HFFc6 (cell line): ENCODE measurements around the gene RNPEP. TPM values are rescaled to one million over a fixed set of nuclear protein-coding genes. Genes with fewer than 3 reads are reported as not detected.

Experiments used
- DNase-seq: peaks from one replicate; pipeline ENCODE4 v3.0.0-alpha.2; 2018
- H3K27ac Mint-ChIP-seq: 2 replicates; pipeline ENCODE4 v1.8.0; 2020; ENCODE audit warnings: mild to moderate bottlenecking, mixed read lengths
- H3K27me3 Mint-ChIP-seq: 2 replicates; pipeline ENCODE4 v1.8.0; 2021; ENCODE audit warnings: mild to moderate bottlenecking, moderate library complexity, mixed read lengths; ENCODE audit not compliant: insufficient read depth
- H3K36me3 Mint-ChIP-seq: 2 replicates; pipeline ENCODE4 v1.8.0; 2021; ENCODE audit warnings: low read depth, mixed read lengths
- H3K4me1 Mint-ChIP-seq: 2 replicates; pipeline ENCODE4 v1.8.0; 2020; ENCODE audit warnings: low read depth, mixed read lengths
- H3K4me3 Mint-ChIP-seq: 2 replicates; pipeline ENCODE4 v1.8.0; 2020; ENCODE audit warnings: mild to moderate bottlenecking, moderate library complexity, mixed read lengths
- H3K9me3 Mint-ChIP-seq: 2 replicates; pipeline ENCODE4 v1.8.0; 2020; ENCODE audit warnings: mild to moderate bottlenecking, mixed read lengths
- total RNA-seq, 6 experiments: library from RNA; stranded (reverse); fragmentation: NEBNext Ultra II Directional; extraction: Animal tissue kit (Norgen Biotek cat#: 25700); gene quantifications; 2 replicates in 1 of 6; 3 replicates in 5 of 6; pipeline ENCODE4 v1.2.3, GENCODE V29; 2021
- TF ChIP-seq, protein P1 (sequence below): fragments of 200-600 bp; sonication (generic); IDR thresholded peaks from 2 replicates; pipeline ENCODE4 v1.5.0; 2021; ENCODE audit warnings: antibody characterized with exemption, mild to moderate bottlenecking

Gene RNPEP
- total RNA-seq, 6 experiments from 2014 or later = 66.6 to 82.5 (median 76.4) TPM

- H3K4me3 Mint-ChIP-seq = no peak overlapping the region
- H3K36me3 Mint-ChIP-seq = no peaks in the 10 kb centered on the region
- no peaks in the 10 kb centered on the region for H3K9me3 Mint-ChIP-seq
- DNase-seq = peak; percentile 80
- peaks cover 18% of the 10 kb centered on the region for H3K27me3 Mint-ChIP-seq
- TF ChIP-seq, protein P1, sequence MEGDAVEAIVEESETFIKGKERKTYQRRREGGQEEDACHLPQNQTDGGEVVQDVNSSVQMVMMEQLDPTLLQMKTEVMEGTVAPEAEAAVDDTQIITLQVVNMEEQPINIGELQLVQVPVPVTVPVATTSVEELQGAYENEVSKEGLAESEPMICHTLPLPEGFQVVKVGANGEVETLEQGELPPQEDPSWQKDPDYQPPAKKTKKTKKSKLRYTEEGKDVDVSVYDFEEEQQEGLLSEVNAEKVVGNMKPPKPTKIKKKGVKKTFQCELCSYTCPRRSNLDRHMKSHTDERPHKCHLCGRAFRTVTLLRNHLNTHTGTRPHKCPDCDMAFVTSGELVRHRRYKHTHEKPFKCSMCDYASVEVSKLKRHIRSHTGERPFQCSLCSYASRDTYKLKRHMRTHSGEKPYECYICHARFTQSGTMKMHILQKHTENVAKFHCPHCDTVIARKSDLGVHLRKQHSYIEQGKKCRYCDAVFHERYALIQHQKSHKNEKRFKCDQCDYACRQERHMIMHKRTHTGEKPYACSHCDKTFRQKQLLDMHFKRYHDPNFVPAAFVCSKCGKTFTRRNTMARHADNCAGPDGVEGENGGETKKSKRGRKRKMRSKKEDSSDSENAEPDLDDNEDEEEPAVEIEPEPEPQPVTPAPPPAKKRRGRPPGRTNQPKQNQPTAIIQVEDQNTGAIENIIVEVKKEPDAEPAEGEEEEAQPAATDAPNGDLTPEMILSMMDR = no peak
- H3K4me1 Mint-ChIP-seq = peaks cover 13% of the 10 kb centered on the region
- no peak overlapping the region for H3K27ac Mint-ChIP-seq
Observed at GRCh38 chr1:202034683-202035462, 52.4 kb downstream of the RNPEP start.

DNA sequence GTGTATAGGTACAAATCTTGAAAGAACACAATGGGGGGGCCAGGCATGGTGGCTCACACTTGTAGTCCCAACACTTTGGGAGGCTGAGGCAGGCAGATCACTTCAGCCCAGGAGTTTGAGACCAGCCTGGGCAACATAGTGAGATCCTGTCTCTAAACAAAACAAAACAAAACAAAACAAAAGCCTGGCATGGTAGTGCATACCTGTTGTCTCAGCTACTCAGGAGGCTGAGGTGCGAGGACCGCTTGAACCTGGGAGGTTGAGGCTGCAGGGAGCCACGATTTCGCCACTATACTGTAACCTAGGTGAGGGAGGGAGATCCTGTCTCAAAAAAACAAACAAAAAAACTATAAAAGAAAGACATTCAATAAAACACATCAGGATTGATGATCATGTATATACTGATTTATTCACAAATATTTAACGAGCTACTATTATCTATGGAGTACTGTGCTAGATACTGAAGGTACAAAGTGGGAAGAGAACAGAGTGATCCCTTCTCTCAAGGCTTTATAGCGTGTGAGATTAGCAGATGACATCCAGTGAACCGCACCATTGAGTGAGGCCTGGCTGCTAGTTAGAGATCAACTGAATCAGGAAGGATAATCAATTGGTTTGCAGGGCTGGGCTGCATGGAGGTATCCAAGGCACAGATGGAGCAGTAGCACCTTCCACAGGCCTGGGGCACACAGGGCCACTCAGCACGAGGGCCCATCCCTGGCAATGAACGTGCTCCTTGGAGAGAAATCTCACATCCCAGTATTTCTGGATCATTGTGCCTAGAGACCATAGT lies 54.3 kb downstream of the RNPEP start:
- Mint-ChIP-seq H3K9me3 (no peaks in the 10 kb centered on the region), H3K27me3 (peaks cover 14% of the 10 kb centered on the region), H3K4me3 (no peak overlapping the region), H3K4me1 (peaks cover 9% of the 10 kb centered on the region; the same call in 1 of the 2 replicates), H3K36me3 (no peaks in the 10 kb centered on the region), H3K27ac (no peak overlapping the region)
- no peak for DNase-seq
- TF ChIP-seq, protein P1 = no peak

DNA sequence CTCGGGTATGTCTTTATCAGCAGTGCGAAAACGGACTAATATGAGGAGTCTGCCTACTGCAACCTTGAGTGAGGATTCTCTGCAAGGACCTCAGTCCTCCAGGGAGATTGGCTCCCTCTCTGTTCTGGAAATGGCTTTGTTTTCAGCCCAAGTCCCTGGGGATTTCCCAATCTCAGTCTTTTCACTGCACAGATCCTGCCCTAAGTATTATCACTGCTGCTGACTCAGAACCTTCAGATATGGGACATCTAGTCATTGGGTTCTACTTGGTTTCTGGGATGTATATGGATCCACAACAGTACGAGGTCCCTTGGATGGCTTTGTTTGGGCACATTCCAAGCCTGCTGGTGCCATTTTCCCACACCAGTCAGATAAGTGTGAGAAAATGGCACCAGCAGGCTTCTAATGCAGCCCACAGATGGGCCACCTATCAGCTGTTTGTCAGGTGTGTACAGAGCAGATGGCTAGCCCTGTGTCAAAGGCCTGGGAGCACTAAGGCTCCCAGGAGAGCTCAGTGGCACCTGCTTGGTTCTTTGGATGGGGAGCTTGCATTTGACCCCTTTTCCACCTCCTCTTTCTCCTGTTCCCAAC lies 55.4 kb downstream of the RNPEP start:
- H3K27me3 Mint-ChIP-seq = peaks cover 17% of the 10 kb centered on the region
- no peaks in the 10 kb centered on the region for H3K9me3 Mint-ChIP-seq
- TF ChIP-seq, protein P1 = no peak
- DNase-seq = no peak
- no peak overlapping the region for H3K27ac Mint-ChIP-seq
- no peaks in the 10 kb centered on the region for H3K36me3 Mint-ChIP-seq
- H3K4me3 Mint-ChIP-seq = no peak overlapping the region
- H3K4me1 Mint-ChIP-seq = peaks cover 9% of the 10 kb centered on the region; the same call in 1 of the 2 replicates

- no peaks in the 10 kb centered on the region for H3K9me3 Mint-ChIP-seq
- no peak overlapping the region for H3K27ac Mint-ChIP-seq
- DNase-seq = no peak
- no peaks in the 10 kb centered on the region for H3K36me3 Mint-ChIP-seq
- H3K4me1 Mint-ChIP-seq = peaks cover 9% of the 10 kb centered on the region; the same call in 1 of the 2 replicates
- TF ChIP-seq, protein P1 = no peak
- H3K4me3 Mint-ChIP-seq = no peak overlapping the region
- H3K27me3 Mint-ChIP-seq = peaks cover 18% of the 10 kb centered on the region
Observed at GRCh38 chr1:202038688-202039346, 56.4 kb downstream of the RNPEP start.

DNA sequence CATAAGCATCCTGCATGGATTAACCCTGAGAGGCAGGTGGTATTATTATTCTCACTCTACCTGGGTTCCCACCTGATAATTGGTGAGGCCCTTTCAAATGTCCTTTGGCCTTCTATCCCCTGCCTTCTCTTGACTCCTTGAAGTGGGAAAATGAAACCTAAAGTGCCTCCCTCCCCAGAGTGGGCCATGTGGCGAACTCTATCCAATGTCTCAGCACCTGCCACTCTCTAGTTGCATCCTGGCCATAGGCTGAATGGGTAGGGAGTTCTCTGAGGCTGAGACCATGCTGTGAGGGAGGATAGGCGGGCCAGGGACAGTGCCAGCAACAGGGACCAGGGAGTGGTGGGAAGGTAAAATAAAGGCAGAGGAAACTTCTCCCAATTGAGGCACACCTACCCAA lies 63.3 kb downstream of the RNPEP start:
- H3K27me3 Mint-ChIP-seq = peaks cover 33% of the 10 kb centered on the region
- H3K27ac Mint-ChIP-seq = no peak overlapping the region
- TF ChIP-seq, protein P1 = no peak
- no peaks in the 10 kb centered on the region for H3K36me3 Mint-ChIP-seq
- H3K4me1 Mint-ChIP-seq = peaks cover 14% of the 10 kb centered on the region
- no peak for DNase-seq
- no peaks in the 10 kb centered on the region for H3K9me3 Mint-ChIP-seq
- no peak overlapping the region for H3K4me3 Mint-ChIP-seq
